OCI-LY7 (cell line): ENCODE results near the gene SCYGR7. TPM values are rescaled to one million over a fixed set of nuclear protein-coding genes. Genes with fewer than 3 reads are reported as not detected.
"Not testable (repeated sequence)": the region's sequence is repeated elsewhere in the genome, so short reads cannot be mapped to it uniquely, and the experiment has no call there.

Source experiments
- BruUV-seq: library from RNA; stranded (reverse); fragments of 400-500 nt; replicated peaks from 2 replicates; lab custom pipeline; 2021; lab: Mats Ljungman, UMichigan
- CTCF ChIA-PET: fragments of 300-600 bp; sonication (Branson Sonifier 250); formaldehyde crosslinking; loops from one replicate; lab custom pipeline; 2022; ENCODE audit warnings: antibody characterized with exemption; ENCODE audit not compliant: unreplicated experiment; lab: Charles Lee
- POLR2A ChIA-PET: fragments of 300-600 bp; sonication (Branson Sonifier 250); formaldehyde crosslinking; loops from one replicate; lab custom pipeline; 2022; ENCODE audit warnings: antibody characterized with exemption; lab: Charles Lee
- DNase-seq: peaks from one replicate; pipeline ENCODE4 v3.0.0-alpha.2; 2015; ENCODE audit warnings: low spot score
- H2AFZ ChIP-seq: fragments of 200-600 bp; sonication (generic), shearing (Covaris generic); 2 replicates; pipeline ENCODE4 v1.6.1; 2014; ENCODE audit warnings: mild to moderate bottlenecking, antibody characterized with exemption, low read length, moderate library complexity
- H3K27ac ChIP-seq: fragments of 200-600 bp; sonication (generic); 2 replicates; pipeline ENCODE4 v1.5.1; 2014; ENCODE audit warnings: mixed run types, low read depth, mild to moderate bottlenecking, moderate library complexity, low read length, inconsistent platforms; ENCODE audit not compliant: poor library complexity, severe bottlenecking
- H3K36me3 ChIP-seq: fragments of 200-600 bp; sonication (generic); 2 replicates; pipeline ENCODE4 v1.6.1; 2014; ENCODE audit warnings: mild to moderate bottlenecking, antibody characterized with exemption, low read length, moderate library complexity, mixed read lengths; ENCODE audit not compliant: insufficient read depth
- H3K4me1 ChIP-seq: fragments of 200-600 bp; sonication (generic); 2 replicates; pipeline ENCODE4 v1.5.1; 2014; ENCODE audit warnings: mild to moderate bottlenecking, low read length; ENCODE audit not compliant: insufficient read depth, poor library complexity, severe bottlenecking
- H3K4me2 ChIP-seq: fragments of 200-600 bp; sonication (generic); 2 replicates; pipeline ENCODE4 v1.6.1; 2014; ENCODE audit warnings: mild to moderate bottlenecking, low read length
- H3K4me3 ChIP-seq: fragments of 200-600 bp; sonication (generic); 2 replicates; pipeline ENCODE4 v1.5.1; 2014; ENCODE audit warnings: mild to moderate bottlenecking, low read depth, low read length; ENCODE audit not compliant: poor library complexity, severe bottlenecking
- H3K79me2 ChIP-seq: fragments of 200-600 bp; sonication (generic); 2 replicates; pipeline ENCODE4 v1.6.1; 2016; ENCODE audit warnings: low read depth, mild to moderate bottlenecking, low read length, moderate library complexity, mixed read lengths; ENCODE audit not compliant: insufficient read depth
- H3K9me2 ChIP-seq: fragments of 200-600 bp; sonication (generic); 2 replicates; pipeline ENCODE4 v1.6.1; 2016; ENCODE audit warnings: mild to moderate bottlenecking, low read length, mixed read lengths; ENCODE audit not compliant: insufficient read depth
- H3K9me3 ChIP-seq: fragments of 200-600 bp; sonication (generic); 2 replicates; pipeline ENCODE4 v1.6.1; 2014; ENCODE audit warnings: mild to moderate bottlenecking, mixed run types, low read length, mixed read lengths
- H4K20me1 ChIP-seq: fragments of 200-600 bp; sonication (generic); 2 replicates; pipeline ENCODE4 v1.6.1; 2014; ENCODE audit warnings: mild to moderate bottlenecking, antibody characterized with exemption, low read length, moderate library complexity, mixed read lengths; ENCODE audit not compliant: insufficient read depth
- CTCF ChIP-seq: fragments of 200-600 bp; sonication (generic); conservative IDR thresholded peaks from 2 replicates; pipeline ENCODE4 v1.5.1; 2014; ENCODE audit warnings: mild to moderate bottlenecking, antibody characterized with exemption, low read length, moderate library complexity, mixed read lengths
- EZH2phosphoT487 ChIP-seq: fragments of 200-600 bp; sonication (generic); IDR thresholded peaks from 2 replicates; pipeline ENCODE4 v1.6.1; 2018; ENCODE audit warnings: low read depth, borderline replicate concordance, mild to moderate bottlenecking, mixed run types, antibody characterized with exemption, low read length, moderate library complexity, mixed read lengths
- intact Hi-C: fragments of 100-400 bp; cut with micrococcal nuclease; formaldehyde crosslinking; loops from one replicate; pipeline ENCODE4 v1.10.0; 2022; ENCODE audit not compliant: unreplicated experiment
- total RNA-seq, 2 experiments: library from RNA; depleted of rRNA in 1 of 2; stranded (reverse); fragments of >200 nt in 1 of 2; shearing (Covaris generic) in 1 of 2; gene quantifications; 2 replicates each; pipeline ENCODE4 v1.2.3, GENCODE V29; 2014 to 2022

SCYGR7 gene
- total RNA-seq, 2 experiments from 2014 or later = not detected

- H4K20me1 ChIP-seq = no peaks in the 10 kb centered on the region
- no peak within 1 kb of the TSS for H2AFZ ChIP-seq
- no peak within 1 kb of the TSS for H3K4me3 ChIP-seq
- no peaks in the 10 kb centered on the region for H3K9me3 ChIP-seq
- H3K9me2 ChIP-seq = no peaks in the 10 kb centered on the region
- ChIA-PET CTCF (no interaction called here), POLR2A (no interaction called here)
- intact Hi-C loops = no loop called here
- no peak for DNase-seq
- BruUV-seq = no TSS peak
- H3K4me1 ChIP-seq = no peaks in the 10 kb centered on the region
- H3K27ac ChIP-seq = no peak within 1 kb of the TSS
- no peak within 1 kb of the TSS for H3K4me2 ChIP-seq
- H3K79me2 ChIP-seq = no peaks in the 10 kb centered on the region
- no peaks in the 10 kb centered on the region for H3K36me3 ChIP-seq
- TF ChIP-seq EZH2phosphoT487 = no peak
- no peak for TF ChIP-seq CTCF
Measured at GRCh38 chr2:227724394-227725039, 3.6 kb upstream of the SCYGR7 start, which contains the start of gene SCYGR6. Gene SCYGR6 (minus strand): TSS chr2:227724757. CDS start chr2:227724757, 0 bp downstream.

GRCh38 chr2:227739351-227739750, 11.2 kb downstream of the SCYGR7 start:
- ChIA-PET CTCF (no interaction called here), POLR2A (interaction anchor here (0.6 to 1.0 kb wide), 2 partner anchors 22 to 324 kb away, joined by 4 to 5 read pairs; no protein-coding TSS in a partner anchor)
- Histone ChIP-seq H2AFZ (no peak overlapping the region), H3K9me2 (no peaks in the 10 kb centered on the region), H3K4me2 (no peak overlapping the region), H3K79me2 (no peaks in the 10 kb centered on the region), H3K36me3 (no peaks in the 10 kb centered on the region), H3K27ac (no peak overlapping the region), H4K20me1 (no peaks in the 10 kb centered on the region), H3K4me3 (no peak overlapping the region), H3K4me1 (no peaks in the 10 kb centered on the region), H3K9me3 (no peaks in the 10 kb centered on the region)
- BruUV-seq = no TSS peak
- TF ChIP-seq EZH2phosphoT487 (no peak), CTCF (no peak)
- DNase-seq = no peak
- intact Hi-C loops = no loop called here

- H3K4me2 ChIP-seq, H3K4me1 ChIP-seq, H3K4me3 ChIP-seq, H3K9me3 ChIP-seq, H3K9me2 ChIP-seq, H3K27ac ChIP-seq, CTCF ChIA-PET, H2AFZ ChIP-seq, BruUV-seq, H4K20me1 ChIP-seq, H3K79me2 ChIP-seq, intact Hi-C loops, DNase-seq, H3K36me3 ChIP-seq: not testable (repeated sequence)
- POLR2A ChIA-PET = interaction anchor here (0.6 to 0.7 kb wide), 2 partner anchors 220 to 624 kb away, joined by 3 to 9 read pairs; no protein-coding TSS in a partner anchor
- TF ChIP-seq CTCF = peak; percentile 37; the same call in 1 of the 2 replicates
Measured at GRCh38 chr2:227740705-227741104, 12.6 kb downstream of the SCYGR7 start.
